HepG2 (cell line): ENCODE results near the gene AP4S1. TPM values are rescaled to one million over a fixed set of nuclear protein-coding genes. Genes with fewer than 3 reads are reported as not detected.

Experiments
- ATF1 ChIP-seq: IDR thresholded peaks from 2 replicates; pipeline ENCODE4 v1.6.1; 2016; ENCODE audit warnings: mild to moderate bottlenecking, control low read depth
- ATF7-NPFF ChIP-seq: sonication (generic); formaldehyde crosslinking; IDR thresholded peaks from 2 replicates; pipeline ENCODE4 v1.8.1; 2023; ENCODE audit warnings: mild to moderate bottlenecking, low read depth, missing genetic modification reagents, moderate library complexity
- GPN1 ChIP-seq: sonication (generic); formaldehyde crosslinking; IDR thresholded peaks from 2 replicates; pipeline ENCODE4 v1.5.1; 2020; ENCODE audit warnings: missing genetic modification reagents, borderline replicate concordance
- HNRNPK ChIP-seq: fragments of 200-400 bp; formaldehyde crosslinking; IDR thresholded peaks from 2 replicates; pipeline ENCODE4 v1.6.1; 2018; ENCODE audit warnings: low read length, low read depth, moderate library complexity, mild to moderate bottlenecking; ENCODE audit not compliant: poor library complexity, severe bottlenecking
- KMT2A ChIP-seq: sonication (generic); formaldehyde crosslinking; IDR thresholded peaks from 2 replicates; pipeline ENCODE4 v1.4.0; 2020; ENCODE audit warnings: missing genetic modification reagents
- NFE2L2 ChIP-seq: fragments of 150-350 bp; IDR thresholded peaks from 2 replicates; pipeline ENCODE4 v1.6.1; 2014; ENCODE audit warnings: low read length
- NR1H2 ChIP-seq: sonication (generic); formaldehyde crosslinking; IDR thresholded peaks from 2 replicates; pipeline ENCODE4 v1.8.1; 2022; ENCODE audit warnings: low read depth, missing genetic modification reagents, borderline replicate concordance
- RCOR2 ChIP-seq: IDR thresholded peaks from 2 replicates; pipeline ENCODE4 v1.6.1; 2016; ENCODE audit warnings: missing biosample characterization, missing genetic modification reagents
- REXO4 ChIP-seq: sonication (generic); formaldehyde crosslinking; IDR thresholded peaks from 2 replicates; pipeline ENCODE4 v1.8.0; 2022; ENCODE audit warnings: missing genetic modification reagents, mild to moderate bottlenecking, borderline replicate concordance
- SMAD1 ChIP-seq: sonication (generic); formaldehyde crosslinking; IDR thresholded peaks from 2 replicates; pipeline ENCODE4 v1.4.0; 2020; ENCODE audit warnings: missing genetic modification reagents, low read depth, mild to moderate bottlenecking, borderline replicate concordance
- TSC22D2 ChIP-seq: sonication (generic); formaldehyde crosslinking; IDR thresholded peaks from 2 replicates; pipeline ENCODE4 v1.5.1; 2020; ENCODE audit warnings: missing genetic modification reagents, mild to moderate bottlenecking, borderline replicate concordance
- ZNF350 ChIP-seq: sonication (generic); formaldehyde crosslinking; IDR thresholded peaks from 2 replicates; pipeline ENCODE4 v1.4.0; 2020; ENCODE audit warnings: mild to moderate bottlenecking, low read depth, missing genetic modification reagents, borderline replicate concordance
- ZNF543 ChIP-seq: sonication (generic); formaldehyde crosslinking; IDR thresholded peaks from 2 replicates; pipeline ENCODE4 v1.4.0; 2020; ENCODE audit warnings: mild to moderate bottlenecking, missing genetic modification reagents
- ZNF569 ChIP-seq: sonication (generic); formaldehyde crosslinking; IDR thresholded peaks from 2 replicates; pipeline ENCODE4 v1.5.0; 2020; ENCODE audit warnings: mild to moderate bottlenecking, missing genetic modification reagents, moderate library complexity, borderline replicate concordance
- ZNF737 ChIP-seq: sonication (generic); formaldehyde crosslinking; IDR thresholded peaks from 2 replicates; pipeline ENCODE4 v1.5.0; 2020; ENCODE audit warnings: missing genetic modification reagents, mild to moderate bottlenecking, borderline replicate concordance
- ZNF747 ChIP-seq: sonication (generic); formaldehyde crosslinking; IDR thresholded peaks from 2 replicates; pipeline ENCODE4 v1.8.1; 2023; ENCODE audit warnings: missing genetic modification reagents, mild to moderate bottlenecking, borderline replicate concordance
- ZSCAN25 ChIP-seq: sonication (generic); formaldehyde crosslinking; IDR thresholded peaks from 2 replicates; pipeline ENCODE4 v1.8.0; 2022; ENCODE audit warnings: mild to moderate bottlenecking, missing genetic modification reagents
- polyA plus RNA-seq, 8 experiments: library from polyadenylated mRNA; depleted of rRNA in 3 of 8; stranded (reverse) in 7 of 8; unstranded in 1 of 8; fragments of >200 nt; fragmentation: Illumina TruSeq in 4 of 8; extraction: Trizol in 4 of 8; gene quantifications; 2 replicates each; pipeline versions ENCODE4 v1.2.1 to v1.2.3, GENCODE V29; 2011 to 2016; ENCODE audit warnings: low read depth in 4 of 8, missing spikeins in 1 of 8, mixed read lengths in 1 of 8; ENCODE audit not compliant: insufficient read depth in 1 of 8
- total RNA-seq, 5 experiments: library from RNA; depleted of rRNA; stranded (reverse); fragments of >200 nt; fragmentation: Illumina TruSeq; extraction: Trizol; gene quantifications; 2 replicates each; pipeline ENCODE4 v1.2.3, GENCODE V29; 2016; ENCODE audit warnings: low read depth in 1 of 5
- TF ChIP-seq, protein P1 (sequence below): sonication (generic); formaldehyde crosslinking; IDR thresholded peaks from 2 replicates; pipeline ENCODE4 v1.4.0; 2020; ENCODE audit warnings: mild to moderate bottlenecking, missing genetic modification reagents
- TF ChIP-seq, protein P2 (sequence below): sonication (generic); formaldehyde crosslinking; IDR thresholded peaks from 2 replicates; pipeline ENCODE4 v1.5.1; 2020; ENCODE audit warnings: mild to moderate bottlenecking, missing genetic modification reagents, moderate library complexity
- TF ChIP-seq, protein P3 (sequence below): sonication (generic); formaldehyde crosslinking; IDR thresholded peaks from 2 replicates; pipeline ENCODE4 v1.5.1; 2020; ENCODE audit warnings: mild to moderate bottlenecking, missing genetic modification reagents, borderline replicate concordance
- TF ChIP-seq, protein P4 (sequence below): sonication (generic); formaldehyde crosslinking; IDR thresholded peaks from 2 replicates; pipeline ENCODE4 v1.4.0; 2020; ENCODE audit warnings: missing genetic modification reagents

The AP4S1 gene
- total and polyA plus RNA-seq, 2 of the 13 experiments (the other 11 are each of a cell fraction or from before 2014, with no cell fraction given): 3.9 to 21.1 TPM

DNA sequence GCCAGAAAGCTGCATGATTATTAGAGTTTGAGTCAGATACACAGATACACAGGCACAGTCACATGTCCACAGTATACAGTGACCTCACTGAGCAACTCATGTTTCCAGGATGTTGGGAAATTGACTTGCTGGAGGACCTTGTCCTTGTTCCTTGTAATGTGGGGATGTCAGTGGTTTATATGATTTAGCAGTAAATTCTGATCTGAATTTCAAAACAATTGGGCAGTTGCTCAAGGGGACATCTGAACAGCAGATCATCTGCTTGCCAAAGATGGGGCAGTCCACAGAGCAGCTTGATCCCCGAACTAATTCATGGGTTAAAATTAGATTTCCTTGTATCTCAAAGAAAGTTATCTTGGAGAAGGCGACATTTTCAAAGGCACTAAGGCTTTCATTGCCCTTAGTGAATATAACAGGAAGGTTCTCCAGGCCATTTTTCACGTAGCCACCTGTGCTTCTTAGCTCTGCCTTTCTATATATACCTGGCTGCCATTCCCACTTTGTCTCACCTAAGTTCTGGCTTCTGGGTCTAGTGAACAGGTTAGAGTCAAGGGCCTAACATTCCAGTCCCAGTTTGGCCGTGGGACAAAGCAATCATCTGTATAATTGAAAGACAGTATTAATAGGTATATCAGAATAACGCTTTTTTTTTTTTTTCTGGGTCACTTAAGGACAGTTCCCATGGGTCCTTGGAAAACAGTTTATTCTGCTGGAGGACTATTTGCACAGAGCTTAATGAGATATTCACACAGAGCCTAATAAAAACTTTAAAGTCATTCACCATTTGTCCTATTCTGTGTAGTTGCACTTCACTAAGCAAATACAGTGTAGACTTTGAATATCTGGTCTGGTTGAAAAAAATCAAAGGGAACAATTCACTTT, 65.7 kb downstream of the AP4S1 start (continued):
- TF ChIP-seq ZNF350 (no peak), ATF7-NPFF (CRISPR knock-in tag) (no peak), HNRNPK (no peak), ZNF569 (CRISPR knock-in tag) (no peak), ZNF747 (CRISPR knock-in tag) (no peak), NFE2L2 (no peak), ZSCAN25 (CRISPR knock-in tag) (no peak), RCOR2 (CRISPR knock-in tag) (peak; percentile 12; the same call in 1 of the 2 replicates), GPN1 (no peak), NR1H2 (CRISPR knock-in tag) (no peak), ATF1 (CRISPR knock-in tag) (no peak), KMT2A (no peak; the same call in 1 of the 2 replicates), ZNF737 (CRISPR knock-in tag) (no peak), ZNF543 (CRISPR knock-in tag) (peak; percentile 28; the same call in 1 of the 2 replicates), TSC22D2 (CRISPR knock-in tag) (no peak), SMAD1 (CRISPR knock-in tag) (no peak), REXO4 (CRISPR knock-in tag) (no peak)
- TF ChIP-seq, protein P1, sequence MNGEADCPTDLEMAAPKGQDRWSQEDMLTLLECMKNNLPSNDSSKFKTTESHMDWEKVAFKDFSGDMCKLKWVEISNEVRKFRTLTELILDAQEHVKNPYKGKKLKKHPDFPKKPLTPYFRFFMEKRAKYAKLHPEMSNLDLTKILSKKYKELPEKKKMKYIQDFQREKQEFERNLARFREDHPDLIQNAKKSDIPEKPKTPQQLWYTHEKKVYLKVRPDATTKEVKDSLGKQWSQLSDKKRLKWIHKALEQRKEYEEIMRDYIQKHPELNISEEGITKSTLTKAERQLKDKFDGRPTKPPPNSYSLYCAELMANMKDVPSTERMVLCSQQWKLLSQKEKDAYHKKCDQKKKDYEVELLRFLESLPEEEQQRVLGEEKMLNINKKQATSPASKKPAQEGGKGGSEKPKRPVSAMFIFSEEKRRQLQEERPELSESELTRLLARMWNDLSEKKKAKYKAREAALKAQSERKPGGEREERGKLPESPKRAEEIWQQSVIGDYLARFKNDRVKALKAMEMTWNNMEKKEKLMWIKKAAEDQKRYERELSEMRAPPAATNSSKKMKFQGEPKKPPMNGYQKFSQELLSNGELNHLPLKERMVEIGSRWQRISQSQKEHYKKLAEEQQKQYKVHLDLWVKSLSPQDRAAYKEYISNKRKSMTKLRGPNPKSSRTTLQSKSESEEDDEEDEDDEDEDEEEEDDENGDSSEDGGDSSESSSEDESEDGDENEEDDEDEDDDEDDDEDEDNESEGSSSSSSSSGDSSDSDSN (CRISPR knock-in tag): no peak
- TF ChIP-seq, protein P2, sequence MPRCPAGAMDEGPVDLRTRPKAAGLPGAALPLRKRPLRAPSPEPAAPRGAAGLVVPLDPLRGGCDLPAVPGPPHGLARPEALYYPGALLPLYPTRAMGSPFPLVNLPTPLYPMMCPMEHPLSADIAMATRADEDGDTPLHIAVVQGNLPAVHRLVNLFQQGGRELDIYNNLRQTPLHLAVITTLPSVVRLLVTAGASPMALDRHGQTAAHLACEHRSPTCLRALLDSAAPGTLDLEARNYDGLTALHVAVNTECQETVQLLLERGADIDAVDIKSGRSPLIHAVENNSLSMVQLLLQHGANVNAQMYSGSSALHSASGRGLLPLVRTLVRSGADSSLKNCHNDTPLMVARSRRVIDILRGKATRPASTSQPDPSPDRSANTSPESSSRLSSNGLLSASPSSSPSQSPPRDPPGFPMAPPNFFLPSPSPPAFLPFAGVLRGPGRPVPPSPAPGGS (CRISPR knock-in tag): no peak
- TF ChIP-seq, protein P3, sequence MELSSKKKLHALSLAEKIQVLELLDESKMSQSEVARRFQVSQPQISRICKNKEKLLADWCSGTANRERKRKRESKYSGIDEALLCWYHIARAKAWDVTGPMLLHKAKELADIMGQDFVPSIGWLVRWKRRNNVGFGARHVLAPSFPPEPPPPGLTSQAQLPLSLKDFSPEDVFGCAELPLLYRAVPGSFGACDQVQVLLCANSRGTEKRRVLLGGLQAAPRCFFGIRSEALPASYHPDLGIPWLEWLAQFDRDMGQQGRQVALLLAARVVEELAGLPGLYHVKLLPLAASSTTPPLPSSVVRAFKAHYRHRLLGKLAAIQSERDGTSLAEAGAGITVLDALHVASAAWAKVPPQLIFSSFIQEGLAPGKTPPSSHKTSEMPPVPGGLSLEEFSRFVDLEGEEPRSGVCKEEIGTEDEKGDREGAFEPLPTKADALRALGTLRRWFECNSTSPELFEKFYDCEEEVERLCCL (CRISPR knock-in tag): no peak
- TF ChIP-seq, protein P4, sequence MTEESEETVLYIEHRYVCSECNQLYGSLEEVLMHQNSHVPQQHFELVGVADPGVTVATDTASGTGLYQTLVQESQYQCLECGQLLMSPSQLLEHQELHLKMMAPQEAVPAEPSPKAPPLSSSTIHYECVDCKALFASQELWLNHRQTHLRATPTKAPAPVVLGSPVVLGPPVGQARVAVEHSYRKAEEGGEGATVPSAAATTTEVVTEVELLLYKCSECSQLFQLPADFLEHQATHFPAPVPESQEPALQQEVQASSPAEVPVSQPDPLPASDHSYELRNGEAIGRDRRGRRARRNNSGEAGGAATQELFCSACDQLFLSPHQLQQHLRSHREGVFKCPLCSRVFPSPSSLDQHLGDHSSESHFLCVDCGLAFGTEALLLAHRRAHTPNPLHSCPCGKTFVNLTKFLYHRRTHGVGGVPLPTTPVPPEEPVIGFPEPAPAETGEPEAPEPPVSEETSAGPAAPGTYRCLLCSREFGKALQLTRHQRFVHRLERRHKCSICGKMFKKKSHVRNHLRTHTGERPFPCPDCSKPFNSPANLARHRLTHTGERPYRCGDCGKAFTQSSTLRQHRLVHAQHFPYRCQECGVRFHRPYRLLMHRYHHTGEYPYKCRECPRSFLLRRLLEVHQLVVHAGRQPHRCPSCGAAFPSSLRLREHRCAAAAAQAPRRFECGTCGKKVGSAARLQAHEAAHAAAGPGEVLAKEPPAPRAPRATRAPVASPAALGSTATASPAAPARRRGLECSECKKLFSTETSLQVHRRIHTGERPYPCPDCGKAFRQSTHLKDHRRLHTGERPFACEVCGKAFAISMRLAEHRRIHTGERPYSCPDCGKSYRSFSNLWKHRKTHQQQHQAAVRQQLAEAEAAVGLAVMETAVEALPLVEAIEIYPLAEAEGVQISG (CRISPR knock-in tag): peak; percentile 36; the same call in 1 of the 2 replicates
